Measurements from ENCODE around the gene FEM1A.
"Not testable (repeated sequence)": the region's sequence is repeated elsewhere in the genome, so short reads cannot be mapped to it uniquely, and the experiment has no call there.

The FEM1A gene, protein sequence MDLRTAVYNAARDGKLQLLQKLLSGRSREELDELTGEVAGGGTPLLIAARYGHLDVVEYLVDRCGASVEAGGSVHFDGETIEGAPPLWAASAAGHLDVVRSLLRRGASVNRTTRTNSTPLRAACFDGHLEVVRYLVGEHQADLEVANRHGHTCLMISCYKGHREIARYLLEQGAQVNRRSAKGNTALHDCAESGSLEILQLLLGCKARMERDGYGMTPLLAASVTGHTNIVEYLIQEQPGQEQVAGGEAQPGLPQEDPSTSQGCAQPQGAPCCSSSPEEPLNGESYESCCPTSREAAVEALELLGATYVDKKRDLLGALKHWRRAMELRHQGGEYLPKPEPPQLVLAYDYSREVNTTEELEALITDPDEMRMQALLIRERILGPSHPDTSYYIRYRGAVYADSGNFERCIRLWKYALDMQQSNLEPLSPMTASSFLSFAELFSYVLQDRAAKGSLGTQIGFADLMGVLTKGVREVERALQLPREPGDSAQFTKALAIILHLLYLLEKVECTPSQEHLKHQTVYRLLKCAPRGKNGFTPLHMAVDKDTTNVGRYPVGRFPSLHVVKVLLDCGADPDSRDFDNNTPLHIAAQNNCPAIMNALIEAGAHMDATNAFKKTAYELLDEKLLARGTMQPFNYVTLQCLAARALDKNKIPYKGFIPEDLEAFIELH

DNA sequence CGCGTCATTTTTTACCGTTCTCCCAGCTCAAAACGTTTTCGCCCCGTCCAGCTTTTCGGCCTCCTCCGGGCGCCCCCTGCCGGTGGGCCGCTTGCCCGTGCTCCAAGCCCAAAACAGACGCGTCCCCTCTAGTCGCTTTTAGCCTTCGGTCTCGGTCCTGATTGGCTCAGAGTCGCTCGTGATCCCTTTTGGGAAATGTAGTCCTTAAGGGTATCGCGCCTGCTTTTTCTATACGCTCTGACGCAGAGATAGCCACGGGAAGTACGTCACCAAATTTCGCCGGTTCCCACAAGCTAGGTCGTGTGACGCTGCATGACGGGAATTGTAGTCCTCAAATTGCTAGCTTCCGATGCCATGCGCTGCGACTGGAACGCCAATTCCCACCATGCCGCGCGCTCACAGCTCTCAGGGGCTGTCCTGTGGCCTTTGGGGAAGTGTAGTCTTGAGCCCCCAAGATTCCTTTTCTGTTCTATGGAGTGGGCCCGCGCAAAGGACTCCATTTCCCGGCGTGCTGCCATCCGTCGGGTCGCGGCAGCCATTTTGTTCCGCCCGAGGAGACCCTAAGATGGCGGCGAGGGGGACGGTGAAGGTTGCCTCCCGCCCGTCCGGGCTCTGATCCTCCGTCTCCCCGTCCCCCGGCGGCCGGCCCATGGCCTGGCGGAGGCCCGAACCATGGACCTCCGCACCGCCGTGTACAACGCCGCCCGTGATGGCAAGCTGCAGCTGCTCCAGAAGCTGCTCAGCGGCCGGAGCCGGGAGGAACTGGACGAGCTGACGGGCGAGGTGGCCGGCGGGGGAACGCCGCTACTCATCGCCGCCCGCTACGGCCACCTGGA, at the start of gene FEM1A:
Gene FEM1A, plus strand, starts transcription at position 552 of the 836 bp plus-strand sequence. Its CDS starts 121 bp downstream, at position 673.
- DNase-seq (ENCODE audit: low spot score) = peak; percentile 100

DNA sequence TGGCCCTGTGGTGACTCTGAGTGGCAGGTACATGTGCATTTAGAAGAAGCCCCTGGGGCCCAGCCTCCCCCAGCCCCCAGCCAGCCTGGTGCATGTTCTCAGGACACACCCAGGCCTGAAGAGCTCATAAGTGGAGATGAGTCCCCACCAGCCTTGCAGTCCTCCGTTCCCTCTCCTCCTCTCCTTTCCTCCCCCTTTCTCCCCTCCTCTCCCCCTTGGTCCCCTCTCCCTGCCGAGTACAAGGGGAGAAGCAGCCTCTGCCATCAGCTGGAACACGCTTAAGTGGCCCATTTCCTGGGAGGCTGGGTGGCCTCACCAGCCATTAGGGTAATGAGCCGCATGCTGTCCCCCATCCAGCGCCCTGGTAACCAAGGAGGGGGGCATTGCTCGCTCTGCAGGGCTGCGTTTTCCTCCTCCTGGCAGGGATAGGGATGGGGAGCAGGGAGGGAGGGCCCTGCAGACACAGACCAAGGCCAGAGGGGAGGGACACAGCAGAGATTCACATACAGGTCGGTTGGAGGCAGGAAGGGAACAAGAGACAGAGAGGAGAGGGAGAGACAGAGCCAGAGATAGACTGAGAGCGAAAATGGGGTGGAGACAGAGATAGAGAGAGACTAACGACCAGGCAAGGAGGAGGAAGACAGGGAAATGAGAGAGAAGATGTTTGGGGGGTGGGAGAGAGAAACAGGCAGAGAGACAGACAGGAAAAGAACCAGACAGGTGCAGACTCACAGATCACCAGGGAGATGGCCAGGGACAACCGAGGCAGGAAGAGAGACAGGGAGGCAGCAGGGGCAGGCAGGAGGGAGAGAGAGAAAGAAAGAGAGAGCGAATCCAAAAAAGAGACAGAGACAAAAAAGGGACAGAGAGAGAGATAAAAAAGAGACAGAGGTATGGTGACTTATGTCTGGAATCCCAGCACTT, 48.5 kb upstream of the FEM1A start:
- no peak for DNase-seq (ENCODE audit: low spot score)

DNA sequence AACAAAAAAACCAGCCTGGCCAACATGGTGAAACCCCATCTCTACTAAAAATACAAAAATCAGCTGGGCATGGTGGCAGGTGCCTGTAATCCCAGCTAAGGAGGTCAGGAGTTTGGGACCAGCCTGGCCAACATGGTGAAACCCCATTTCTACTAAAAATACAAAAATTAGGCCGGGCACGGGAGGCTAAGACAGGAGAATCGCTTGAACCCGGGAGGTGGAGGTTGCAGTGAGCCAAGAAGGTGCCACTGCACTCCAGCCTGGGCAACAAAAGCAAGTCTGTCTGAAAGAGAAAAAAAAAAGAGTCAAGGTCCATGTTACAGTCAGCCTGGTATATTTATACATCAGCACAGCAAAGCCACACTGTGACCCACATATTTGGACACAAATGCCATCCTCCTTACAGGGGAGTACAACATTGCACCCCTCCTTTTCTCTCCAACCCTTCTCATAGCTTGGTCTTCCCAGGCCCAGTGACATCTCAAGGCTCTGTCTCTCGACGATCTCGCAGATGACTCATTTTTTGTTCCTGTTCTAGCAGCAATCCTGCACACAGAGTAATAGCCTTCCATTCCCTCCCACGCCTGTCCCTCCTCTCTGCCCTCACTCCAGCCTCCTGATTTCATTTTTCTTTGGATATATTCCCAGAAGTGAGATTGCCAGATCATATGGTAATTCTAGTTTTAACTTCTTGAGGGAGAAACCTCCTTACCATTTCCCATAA, 46.9 kb upstream of the FEM1A start:
- peak; percentile 71 for DNase-seq (ENCODE audit: low spot score)

DNA sequence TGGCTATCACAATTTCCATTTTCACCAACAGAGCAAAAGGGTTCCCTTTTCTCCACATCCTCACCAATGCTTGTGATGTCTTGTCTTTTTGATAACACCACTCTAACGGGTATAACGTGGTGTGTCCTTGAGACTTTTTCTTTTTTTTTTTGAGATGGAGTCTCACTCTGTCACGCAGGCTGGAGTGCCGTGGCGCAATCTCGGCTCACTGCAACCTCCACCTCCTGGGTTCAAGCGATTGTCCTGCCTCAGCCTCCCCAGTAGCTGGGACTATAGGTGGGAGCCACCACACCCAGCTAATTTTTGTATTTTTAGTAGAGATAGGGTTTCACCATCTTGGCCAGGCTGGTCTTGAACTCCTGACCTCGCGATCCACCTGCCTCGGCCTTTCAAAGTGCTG, 46.4 kb upstream of the FEM1A start:
- DNase-seq (ENCODE audit: low spot score) = not testable (repeated sequence)

DNA sequence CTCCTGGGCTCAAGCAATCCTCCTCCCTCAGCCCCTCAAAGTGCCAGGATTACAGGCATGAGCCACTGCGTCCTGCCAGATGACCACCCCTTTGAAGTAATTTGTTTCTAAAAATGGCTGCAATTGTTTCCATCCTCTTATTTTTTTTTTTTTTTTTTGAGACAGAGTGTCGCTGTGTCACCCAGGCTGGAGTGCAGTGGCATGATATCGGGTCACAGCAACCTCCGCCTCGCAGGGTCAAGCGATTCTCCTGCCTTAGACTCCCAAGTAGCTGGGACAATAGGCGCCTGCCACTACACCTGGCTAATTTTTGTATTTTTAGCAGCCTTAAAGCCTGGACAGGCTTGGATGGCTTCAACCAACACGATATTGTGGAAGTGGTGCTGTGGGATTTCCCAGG, 45.5 kb upstream of the FEM1A start:
- no peak for DNase-seq (ENCODE audit: low spot score)

DNA sequence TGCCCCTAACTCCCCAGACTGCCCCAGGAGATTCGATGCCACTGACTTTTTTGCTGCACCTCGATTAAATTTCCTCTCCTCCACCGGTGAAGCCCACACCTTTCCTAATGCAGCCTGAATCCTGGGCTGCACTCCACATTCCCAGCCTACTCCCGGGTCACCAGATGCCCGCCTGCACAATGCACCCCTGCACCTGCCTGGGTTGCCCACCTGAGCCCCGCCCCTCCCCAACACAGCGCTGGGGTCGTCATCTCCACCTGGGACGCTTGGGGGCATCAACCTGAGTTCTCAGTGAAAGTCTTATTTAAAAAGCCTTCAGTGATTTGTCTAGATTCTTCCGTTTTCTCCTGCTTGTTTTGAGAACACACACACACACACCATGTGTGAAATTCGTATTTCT, 43.3 kb upstream of the FEM1A start:
- no peak for DNase-seq (ENCODE audit: low spot score)

DNA sequence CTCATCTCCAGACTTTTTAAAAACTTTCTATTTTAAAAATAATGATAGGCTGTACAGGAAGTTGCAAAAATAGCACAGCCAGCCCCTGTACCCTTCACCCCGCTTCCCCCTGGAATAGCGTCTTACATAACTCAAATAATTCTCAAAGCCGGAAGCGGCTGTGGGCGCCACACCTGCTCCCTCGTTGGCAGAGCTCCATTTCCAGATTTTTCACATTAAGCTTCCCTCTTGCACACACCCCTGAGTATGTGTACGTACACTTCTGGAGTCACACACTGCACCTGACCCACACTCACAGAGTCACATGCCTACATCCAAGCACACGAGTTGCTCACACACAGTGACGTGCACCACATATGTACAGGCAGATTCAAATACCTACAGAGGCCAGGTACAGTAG, 42.9 kb upstream of the FEM1A start:
- DNase-seq (ENCODE audit: low spot score) = no peak

DNA sequence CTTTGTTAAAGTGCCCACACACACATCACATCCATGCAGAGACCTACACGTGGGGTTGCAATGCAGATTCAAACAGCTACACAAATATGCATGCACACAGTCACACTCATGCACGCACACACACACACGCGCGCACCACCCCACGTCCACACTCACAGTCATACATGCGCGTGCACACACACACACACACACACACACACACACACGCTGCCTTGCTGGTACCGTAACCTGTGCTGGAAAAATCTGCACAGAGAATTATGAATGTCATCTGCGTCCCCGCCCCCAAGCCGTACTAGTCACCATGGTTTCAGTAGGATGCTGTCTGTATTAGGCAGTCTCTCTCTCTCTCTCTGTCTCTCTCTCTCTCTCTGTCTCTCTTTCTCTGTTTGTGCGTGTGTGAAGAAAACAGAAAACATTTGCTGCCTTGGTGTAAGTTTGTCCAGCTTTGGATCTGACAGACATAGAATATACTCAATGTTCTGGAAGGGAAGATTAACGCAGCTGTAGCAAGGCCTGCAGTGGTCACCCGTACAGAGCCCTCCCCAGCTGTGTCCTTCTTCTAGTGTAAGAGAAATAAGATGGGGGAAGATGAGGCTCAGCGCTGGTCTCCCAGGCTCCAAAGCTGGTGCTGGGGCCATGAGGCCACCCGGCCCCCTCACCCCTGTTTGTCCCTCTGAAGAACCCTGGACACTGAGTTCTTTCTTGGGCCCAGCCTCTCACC, 41.5 kb upstream of the FEM1A start:
- no peak for DNase-seq (ENCODE audit: low spot score)

DNA sequence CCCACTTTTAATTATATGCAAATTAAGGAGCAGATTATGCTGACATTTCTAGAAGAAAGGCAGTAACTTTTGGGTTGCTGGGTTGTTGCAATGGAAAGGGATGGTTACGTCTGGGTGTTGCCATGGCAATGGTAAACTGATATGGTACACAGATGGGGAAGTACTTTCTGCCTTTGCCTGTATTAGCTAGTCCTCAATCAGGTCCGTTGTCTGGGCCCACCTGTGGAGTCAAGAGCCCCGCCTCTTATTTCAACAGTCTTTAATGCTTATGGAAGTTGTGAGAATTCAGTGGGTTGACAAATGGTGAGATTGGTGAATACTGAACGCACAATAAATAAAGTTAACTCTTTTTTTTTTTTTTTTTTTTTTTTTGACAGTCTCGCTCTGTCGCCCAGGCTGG, 37.3 kb upstream of the FEM1A start:
- no peak for DNase-seq (ENCODE audit: low spot score)

DNA sequence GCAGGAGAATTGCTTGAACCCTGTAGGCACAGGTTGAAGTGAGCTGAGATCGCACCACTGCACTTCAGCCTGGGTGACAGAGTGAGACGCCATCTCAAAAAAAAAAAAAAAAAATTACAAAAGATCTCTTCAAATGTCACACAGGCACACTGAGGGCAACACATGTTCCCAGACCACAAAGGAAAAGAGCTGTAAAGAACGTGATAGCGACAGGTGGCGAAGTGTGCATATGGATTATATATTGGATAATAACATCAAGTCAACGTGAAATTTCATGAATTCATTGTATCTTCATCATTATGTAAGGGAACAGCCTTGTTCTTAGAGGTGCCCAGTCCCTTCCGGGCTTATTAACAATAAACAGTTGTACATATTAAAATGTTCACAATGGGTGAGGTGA, 36.1 kb upstream of the FEM1A start:
- DNase-seq (ENCODE audit: low spot score) = no peak

DNA sequence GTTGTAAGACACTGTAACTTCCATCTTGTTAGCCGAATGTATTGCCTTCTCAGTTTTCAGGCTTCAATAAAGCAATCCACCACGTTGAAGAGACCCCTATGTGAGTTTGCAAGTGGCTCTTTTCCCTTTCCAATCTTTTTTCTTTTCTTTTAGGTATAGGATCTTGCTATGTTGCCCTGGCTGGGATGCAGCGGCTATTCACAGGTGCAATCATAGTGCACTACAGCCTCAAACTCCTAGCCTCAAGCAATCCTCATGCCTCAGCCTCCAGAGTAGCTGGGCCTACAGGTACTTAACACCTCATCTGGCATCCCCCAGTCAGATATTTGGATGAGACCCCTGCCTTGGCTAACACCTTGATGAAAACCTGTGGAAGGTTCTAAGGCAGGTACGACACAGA, 33.5 kb upstream of the FEM1A start:
- no peak for DNase-seq (ENCODE audit: low spot score)

DNA sequence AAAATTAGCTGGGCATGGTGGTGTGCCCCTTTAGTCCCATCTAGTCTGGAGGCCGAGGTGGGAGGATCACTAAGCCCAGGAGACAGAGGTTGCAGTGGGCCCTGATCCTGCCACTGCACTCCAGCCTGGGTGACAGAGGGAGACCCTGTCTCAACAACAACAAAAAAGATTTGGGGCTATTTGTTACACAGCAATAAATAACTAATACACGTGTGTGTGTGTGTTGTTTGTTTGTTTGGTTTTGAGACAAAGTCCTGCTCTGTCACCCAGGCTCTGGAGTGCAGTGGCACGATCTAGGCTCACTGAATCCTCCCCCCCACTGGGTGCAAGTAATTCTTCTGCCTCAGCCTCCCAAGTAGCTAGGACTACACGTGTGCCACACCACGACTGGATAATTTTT, 32.9 kb upstream of the FEM1A start:
- no peak for DNase-seq (ENCODE audit: low spot score)

DNA sequence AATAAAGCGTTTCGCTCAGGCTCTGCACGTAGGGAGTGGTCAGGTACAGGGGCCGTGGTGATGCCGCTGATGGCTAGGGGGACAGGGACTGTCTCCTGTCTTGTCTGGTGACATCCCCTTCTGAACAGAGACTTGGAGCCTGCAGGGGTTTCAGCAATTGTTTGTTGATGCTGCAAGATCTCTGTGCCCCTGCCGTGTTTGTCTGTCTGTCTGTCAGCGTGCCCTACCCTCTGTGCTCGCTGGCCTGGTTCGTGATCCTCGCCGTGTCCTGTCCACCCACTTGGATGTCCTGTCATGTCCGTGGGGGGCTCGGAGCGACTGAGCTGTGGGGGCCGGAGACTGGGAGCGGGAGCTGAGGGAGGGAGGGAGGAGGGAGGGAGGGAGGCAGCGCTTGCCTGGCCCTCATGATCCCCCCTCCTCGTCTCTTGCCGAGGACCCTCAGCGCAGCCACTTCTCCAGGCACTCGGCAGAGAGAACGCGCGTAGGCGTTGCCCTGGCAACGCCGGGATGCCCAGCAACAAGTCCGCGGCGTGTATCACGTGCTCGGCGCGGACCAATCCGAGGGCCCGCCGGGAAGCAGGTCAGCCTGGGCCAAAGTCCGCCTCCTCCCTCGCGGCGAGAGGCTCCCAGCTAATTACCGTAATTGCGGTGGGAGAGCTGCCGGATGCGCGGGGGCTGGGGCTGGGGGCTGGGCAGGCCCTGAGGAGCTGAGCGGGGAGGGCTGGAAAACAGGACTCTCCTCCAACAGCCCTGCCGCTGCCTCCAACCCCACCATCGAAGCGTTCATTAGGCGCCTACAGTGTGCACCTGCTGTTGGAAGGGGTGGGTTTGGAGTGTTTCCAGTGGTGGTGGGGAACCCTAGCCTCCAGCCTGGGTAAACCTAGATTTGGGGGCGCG, 31.9 kb upstream of the FEM1A start:
- peak; percentile 93 for DNase-seq (ENCODE audit: low spot score)

DNA sequence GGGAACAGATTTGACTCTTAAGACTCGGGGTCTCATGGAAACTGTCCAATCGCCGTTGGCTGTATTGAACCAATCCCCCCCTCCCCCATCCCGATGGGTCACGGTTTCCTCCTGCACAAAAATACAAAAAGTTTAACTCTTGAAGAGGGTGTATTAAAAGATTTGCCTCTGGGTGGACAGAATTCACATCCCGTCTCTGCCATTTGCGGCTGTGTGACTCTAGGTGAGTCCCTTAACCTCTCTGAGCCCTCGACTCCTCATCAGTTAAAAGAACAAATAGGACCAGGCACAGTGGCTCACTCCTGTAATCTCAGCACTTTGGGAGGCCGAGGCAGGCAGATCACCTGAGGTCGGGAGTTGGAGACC, 31.3 kb upstream of the FEM1A start:
- no peak for DNase-seq (ENCODE audit: low spot score)

DNA sequence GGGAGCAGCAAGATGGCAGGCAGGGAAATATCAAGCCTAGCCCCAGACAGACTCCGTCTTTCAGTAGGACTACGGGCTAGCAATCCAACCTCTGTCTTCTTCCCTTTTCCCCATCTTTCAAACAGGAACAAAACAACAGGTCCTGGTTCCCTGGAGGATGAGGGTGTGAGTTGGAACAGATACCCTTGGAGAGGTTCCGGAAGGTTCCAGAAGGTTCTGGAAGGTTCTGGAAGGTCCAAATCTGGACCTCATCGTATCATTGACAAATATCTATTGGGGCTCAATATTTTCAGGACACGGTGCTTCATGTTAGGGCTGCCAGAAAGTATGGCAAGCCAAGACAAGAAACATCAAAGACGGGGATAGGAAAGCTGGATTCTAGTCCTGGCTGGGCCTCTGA, 28.5 kb upstream of the FEM1A start:
- no peak for DNase-seq (ENCODE audit: low spot score)

DNA sequence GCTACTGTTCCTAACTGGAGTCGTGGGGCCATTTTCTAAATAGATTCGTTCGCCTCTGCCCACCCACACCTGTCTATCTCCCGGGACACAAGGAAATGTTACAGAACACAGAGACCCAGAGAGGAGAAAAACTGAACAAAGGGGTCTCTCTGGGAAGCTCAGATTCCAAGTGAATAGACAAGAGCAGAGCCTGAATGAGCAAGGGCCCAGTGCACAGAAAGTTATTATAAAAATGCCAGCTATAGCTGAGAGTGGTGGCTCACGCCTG, 27.2 kb upstream of the FEM1A start:
- no peak for DNase-seq (ENCODE audit: low spot score)

DNA sequence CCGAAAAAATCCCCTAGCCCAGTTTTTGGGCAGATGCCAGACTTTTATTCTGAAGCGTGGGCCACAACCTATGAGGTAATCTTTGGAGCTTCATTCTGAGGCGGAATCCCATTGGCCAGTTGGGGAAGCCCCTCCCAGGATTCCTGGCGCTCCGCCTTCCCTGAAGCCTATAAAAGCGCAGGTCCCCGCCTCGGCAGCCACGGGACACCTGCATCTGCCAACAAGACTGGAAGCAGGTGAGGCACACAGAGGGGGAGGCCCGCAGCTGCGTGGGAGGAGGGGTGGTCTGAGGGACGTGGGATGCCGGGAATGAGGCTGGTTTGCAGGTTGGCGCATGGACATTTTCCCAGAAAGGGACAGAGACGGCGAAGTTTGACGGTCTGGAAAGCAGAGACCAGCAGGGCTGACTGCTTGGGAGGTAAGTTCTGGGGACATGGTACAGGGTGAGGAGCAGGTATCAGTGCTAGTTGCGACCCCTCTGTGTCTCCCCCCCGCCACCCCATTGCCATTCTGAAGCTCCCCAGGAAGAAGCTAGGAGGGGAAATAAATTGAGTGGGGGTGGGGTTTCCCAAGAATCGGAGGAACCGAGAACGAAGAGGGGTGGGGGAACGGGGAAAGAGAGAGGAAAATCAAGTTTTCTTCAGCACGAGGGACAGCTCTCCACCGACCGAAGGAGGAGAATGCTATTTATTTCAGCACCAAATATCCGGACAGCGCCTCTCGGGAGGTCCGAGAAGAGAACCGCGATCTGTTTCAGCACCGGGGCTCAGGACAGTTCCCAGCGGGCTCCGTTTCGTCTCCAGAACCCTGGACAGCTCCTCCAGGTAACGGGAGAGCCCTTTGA, 22.4 kb upstream of the FEM1A start:
- peak; percentile 88 for DNase-seq (ENCODE audit: low spot score)

DNA sequence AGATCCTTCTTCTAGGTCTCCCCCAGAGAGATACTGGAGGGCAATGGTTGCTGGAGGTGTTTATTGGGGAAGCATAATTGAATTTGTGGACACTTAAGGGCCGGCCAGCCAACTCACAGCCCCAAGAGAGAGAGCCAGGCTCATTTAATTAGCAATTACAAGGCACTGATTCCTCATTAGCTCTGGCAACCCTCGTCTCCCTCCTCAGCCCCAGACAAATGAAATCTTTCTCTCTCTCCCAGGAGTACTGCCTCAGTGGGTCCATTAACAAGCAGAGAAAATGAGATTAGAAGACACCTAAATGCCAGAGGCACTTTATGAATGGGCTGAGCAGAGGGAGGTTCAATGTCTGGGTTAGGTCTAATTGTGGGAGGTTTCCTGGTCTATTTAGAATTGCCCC, 19.0 kb upstream of the FEM1A start:
- DNase-seq (ENCODE audit: low spot score) = no peak

Data from RKO (cell line).